Stimulated activated naive CD4-positive, alpha-beta T cell treated with Interleukin-2 at 50 U/mL for 16 hours (primary cell): ENCODE measurements around the gene KRT33A.
"Not testable (repeated sequence)": the region's sequence is repeated elsewhere in the genome, so short reads cannot be mapped to it uniquely, and the experiment has no call there.

Experiments used
- DNase-seq: peaks from one replicate; lab custom pipeline; 2025; lab: John Stamatoyannopoulos, UW

KRT33A gene

DNA sequence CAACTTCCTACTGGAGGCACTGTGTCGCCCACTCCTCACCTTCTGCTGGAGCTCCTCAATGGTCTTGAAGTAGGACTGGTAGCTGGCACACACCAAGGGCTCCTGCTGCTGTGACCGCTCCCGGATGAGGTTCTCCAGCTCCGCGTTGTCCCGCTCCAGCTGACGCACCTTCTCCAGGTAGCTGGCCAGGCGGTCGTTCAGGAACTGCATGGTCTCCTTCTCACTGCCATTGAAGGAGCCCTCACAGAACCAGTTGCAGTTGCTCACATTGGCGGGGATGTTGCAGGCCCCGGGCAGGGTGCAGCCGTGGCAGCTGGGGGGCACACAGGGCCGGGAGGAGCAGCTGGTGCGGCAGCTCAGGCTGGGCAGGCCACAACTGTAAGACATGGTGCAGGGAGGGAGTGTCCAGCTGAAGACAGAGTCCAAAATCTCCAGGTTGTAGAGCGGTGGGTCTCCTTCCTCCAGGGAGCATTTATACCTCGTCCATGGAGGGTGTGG is at the start of gene KRT33A:
TSS of gene KRT33A (minus strand) at position 448 of the 498 bp plus-strand sequence. CDS start at position 387, 61 bp downstream.
- not testable (repeated sequence) for DNase-seq

DNA sequence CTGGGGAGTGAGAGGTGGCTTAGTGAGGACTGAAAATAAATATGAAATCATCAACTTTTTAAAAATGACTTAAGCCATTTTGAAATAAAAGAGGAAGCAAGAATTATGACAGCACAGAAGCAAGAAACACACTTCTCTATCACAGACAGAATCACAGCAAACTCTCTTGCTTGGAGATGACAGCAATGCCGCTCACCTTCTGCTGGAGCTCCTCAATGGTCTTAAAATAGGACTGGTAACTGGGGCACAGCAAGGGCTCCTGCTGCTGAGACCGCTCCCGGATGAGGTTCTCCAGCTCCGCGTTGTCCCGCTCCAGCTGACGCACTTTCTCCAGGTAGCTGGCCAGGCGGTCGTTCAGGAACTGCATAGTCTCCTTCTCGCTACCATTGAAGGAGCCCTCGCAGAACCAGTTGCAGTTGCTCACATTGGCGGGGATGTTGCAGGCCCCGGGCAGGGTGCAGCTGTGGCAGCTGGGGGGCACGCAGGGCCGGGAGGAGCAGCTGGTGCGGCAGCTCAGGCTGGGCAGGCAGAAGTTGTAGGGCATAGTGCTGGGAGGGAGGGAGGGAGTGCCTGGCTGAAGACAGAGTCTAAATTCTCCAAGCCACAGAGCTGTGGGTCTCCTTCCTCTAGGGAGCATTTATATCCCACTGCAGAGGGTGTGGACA is 46.5 kb upstream of the KRT33A start, which contains the start of gene KRT31:
TSS of gene KRT31 (minus strand) at position 613 of the 665 bp plus-strand sequence. CDS start at position 544, 69 bp downstream.
- DNase-seq: no peak

DNA sequence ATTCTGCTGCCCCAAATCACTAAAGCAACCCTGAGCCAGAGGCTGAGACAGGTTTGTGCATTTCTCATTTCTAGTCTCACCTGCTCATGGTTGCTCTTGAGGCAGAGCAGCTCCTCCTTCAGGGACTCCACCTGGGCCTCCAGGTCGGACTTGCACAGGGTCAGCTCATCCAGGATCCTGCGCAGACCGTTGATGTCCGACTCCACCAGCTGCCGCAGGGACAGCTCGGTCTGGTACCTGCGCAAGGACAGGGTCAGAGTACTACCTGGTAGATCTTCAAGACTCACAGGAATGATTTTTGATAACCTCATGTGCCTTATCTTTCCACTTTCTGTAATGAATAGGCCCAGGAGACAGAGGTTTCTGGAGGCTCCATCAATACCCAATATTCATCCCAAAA is 45.7 kb upstream of the KRT33A start:
- no peak for DNase-seq

DNA sequence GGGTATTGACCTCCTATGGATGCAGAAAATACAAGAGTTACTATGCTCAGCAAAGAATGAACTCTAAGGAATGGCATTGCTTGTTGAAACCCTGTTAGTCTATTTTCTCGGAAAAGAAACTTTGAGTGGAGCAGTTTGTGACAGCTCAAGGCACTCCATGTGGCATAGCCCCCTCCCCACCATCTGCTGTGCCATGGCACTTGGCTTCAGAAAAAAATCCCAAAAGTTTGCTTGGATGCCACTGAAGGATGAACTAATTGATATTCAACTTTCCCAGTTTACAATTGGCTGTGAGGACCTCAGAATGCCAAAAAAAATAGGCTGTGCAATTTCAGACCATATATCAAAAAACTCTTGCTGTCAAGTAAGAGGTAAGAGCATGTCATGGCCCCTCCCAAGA is 45.0 kb upstream of the KRT33A start:
- DNase-seq: no peak

DNA sequence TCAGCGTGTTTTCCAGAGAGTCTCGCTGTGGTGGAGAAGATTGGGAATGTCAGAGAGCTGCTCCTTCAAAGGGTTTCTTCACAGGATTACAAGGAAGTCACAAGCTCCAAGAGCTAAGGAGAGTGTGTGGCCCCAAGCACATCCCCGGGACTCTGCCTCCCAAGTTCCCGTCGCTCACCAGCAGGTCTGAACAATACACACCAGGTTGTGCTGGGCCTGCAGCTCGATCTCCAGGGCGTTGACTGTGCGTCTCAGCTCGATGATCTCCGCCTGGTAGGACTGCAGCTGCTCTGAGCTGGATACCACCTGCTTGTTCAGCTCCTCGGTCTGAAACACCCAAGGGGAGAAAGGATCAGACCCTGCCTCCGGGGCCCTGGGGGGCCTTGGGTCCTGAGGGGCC is 44.4 kb upstream of the KRT33A start:
- not testable (repeated sequence) for DNase-seq

DNA sequence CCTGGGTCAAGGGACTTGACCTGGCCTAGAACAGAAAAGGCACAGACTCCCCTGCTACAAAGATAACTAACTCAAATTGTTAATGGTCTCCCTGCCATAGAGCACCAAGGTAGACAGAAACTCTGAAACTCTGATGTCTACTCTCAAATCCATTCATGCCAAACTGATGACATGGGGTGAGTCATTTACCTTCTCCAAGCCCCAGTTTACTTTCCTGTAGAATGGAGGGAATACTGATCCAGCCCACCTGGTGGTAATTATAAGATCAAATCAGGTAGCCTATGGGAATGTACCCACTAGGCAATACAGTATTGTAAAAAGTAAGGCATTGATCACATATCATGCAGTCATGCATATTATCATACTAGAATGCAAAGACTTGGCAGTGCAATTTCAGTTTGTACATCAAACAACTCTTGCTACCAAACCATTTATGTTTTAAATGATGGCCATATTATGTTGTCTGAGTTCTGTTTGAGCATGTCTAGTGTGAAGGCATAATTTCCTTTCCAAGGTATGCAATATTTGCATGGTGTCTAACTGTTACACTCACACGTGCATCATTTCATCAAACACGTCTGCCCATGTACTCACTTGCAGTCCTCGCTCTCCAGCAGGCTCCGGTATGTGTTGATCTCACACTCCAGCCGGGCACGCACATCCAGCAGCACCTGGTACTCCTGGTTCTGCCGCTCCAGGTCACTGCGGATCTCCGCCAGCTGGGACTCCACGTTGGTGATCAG is 43.8 kb upstream of the KRT33A start:
- no peak for DNase-seq

DNA sequence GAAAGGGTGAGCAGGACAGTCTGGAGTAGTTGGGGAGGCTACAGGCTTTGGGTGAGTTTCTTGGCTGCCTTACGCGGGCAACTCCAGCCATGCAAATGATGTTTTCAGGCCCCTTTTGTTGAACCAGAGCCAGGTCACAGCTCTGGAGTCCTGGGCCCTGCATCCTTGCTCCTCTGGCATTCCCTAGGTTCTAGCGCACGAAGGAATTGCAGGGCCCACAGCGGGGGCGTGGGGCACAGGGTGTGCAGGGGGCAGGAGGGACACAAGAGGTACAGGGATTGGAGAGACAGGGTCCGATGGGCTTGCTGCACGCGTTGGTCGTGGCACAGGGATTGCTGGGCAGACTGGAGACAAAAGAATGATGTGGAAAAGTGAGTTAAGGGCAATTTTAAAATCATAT is 43.2 kb upstream of the KRT33A start:
- DNase-seq: no peak

DNA sequence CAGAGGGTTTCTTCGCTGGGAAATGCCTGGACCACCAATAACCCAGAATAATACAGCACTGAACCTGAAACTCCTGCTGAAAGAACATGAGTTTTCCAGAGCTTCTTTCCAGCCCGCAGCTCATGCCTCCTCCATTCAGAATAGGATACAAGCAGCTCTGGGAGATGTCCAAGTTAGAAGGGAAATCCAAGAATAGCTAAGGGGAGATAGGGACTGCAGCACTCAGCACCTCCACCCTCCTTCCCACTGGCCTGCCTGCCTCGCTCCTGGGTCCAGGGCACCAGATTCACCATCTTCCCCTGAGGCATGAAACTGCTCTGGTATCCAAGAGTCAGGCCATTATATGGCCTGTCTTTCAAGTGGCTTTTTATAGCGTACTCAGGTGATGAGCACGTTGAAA is 42.7 kb upstream of the KRT33A start:
- no peak for DNase-seq

DNA sequence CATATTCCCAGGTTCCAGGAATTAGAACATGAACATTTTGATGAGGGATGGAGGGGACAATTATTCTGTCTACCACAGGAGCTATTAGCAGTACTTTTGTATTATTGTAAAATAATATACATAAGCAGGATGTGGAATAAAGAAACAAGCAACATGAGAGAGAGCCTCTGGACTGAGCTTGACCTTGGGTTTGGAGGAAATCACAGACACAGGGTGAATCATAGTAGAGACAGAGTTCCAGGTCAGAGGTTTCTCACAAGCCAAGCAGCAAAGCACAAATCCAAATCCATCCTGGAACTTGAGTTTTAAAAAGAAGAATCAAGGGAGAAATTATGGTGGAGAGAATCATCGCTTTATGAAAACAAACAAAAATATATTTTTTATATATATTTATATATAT is 41.6 kb upstream of the KRT33A start:
- DNase-seq: no peak

DNA sequence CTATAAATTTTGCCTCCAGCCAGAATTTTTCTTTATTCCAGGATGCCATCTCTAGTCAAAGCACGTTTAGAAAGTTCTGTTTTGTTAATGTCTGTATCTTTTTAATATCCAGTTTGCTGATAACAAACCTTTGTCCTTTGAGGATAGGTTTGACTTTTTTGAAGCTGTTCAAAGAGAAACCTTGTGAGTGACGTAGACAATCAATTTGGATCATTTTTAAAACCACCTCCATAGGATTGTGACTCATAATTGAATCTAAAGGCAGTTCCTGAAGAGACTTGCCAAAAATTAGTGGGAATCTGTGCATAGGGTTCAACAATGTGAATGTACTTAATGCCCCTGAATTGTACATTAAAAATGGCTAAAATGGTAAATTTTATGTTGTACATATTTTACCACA is 40.9 kb upstream of the KRT33A start:
- no peak for DNase-seq

DNA sequence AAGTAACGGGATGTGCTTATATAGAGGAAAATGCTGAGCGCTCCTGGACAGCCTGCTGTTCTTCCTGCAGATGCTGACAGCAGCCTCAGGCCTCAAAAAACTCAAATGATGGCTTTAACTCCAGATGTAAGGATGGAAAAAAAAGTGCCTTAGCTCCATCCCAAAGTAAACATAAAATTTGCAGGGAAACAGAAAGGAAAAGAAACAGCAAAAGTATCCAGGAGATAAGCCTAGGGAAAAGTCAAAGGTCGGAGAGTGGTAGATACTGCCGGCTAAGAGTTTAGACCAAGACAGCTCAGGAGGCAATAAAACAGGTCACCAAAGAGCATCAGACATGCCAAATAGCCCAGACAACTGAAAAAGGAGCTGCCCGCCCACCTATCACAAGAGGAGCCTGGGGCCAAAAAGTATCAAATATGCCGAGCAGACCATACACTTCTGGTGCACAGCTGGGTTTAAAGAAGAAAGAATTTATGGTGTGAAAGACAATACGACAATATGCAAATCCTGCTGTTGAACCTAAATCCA is 39.8 kb upstream of the KRT33A start:
- no peak for DNase-seq

DNA sequence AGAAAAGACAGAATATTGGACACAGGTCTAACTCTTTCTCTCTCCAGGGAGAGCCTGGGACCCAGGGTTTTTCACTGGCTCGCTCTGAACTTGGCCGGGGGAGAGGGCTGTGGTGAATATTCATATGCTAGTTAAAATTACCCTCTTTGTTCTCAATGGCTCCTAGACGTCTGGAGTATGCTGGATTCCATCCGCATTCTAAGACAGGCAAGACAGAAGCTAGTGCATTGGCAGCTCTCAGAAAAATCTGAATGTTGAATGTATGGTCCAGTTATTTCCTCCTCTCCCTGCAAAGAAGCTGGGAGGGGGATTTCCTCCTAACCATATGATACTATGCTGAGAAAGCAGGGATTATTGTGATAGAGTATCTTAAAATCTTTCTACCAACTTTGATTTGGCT is 37.0 kb upstream of the KRT33A start:
- no peak for DNase-seq

DNA sequence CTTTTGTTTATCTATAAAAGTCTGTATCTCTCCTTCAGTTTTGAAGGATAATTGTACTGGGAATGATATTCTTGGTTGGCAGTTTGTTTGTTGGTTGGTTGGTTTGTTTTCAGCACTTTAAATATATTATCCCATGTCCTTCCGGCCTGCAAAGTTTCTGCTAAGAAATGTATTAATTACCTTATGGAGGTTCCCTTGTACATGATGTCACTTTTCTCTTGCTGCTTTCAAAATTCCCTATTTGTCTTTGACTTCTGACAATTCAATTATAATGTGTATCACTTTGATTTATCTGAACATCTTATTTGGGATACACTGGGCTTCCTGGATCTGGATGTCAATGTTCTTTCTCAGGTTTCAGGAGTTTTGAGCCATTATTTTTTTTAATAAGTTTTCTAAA is 35.6 kb upstream of the KRT33A start:
- DNase-seq: no peak

DNA sequence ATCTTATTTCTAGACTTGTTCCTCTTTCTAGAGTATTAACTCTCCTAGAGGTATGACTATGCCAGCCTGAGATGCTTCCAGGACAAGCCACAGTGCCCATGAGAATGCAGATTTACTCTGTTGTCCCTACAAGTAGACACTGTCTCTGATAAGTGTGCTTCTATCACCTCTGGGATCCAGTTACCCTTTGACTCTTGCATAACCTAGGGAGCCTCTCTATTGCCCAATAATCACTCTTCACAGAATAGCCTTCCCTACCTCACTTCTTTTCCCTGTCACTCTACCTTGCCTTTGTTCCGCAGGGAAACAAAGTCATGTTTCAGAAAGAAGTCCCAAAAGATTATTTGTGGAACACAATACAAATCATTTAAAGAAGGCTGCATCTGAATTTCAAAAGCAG is 33.1 kb upstream of the KRT33A start:
- no peak for DNase-seq

DNA sequence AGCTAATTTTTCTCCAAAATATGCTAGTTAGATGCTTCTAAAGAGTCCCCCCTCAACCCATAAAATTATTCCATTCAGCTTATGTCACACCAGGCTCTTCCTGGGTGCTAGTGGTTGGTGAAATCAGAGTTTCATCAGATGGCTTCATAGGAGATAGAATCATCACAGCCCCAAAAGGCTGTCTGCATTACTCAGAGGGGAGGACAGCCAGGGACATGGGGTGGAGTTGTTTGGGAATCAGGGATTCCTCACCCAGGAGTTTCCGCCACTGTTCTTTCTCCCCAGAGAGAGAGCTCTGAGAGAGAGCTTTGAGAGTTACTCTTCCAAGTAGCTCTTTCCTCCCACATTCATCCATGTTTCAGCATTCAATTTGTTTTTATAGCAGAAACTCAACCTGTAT is 31.8 kb upstream of the KRT33A start:
- DNase-seq: no peak

DNA sequence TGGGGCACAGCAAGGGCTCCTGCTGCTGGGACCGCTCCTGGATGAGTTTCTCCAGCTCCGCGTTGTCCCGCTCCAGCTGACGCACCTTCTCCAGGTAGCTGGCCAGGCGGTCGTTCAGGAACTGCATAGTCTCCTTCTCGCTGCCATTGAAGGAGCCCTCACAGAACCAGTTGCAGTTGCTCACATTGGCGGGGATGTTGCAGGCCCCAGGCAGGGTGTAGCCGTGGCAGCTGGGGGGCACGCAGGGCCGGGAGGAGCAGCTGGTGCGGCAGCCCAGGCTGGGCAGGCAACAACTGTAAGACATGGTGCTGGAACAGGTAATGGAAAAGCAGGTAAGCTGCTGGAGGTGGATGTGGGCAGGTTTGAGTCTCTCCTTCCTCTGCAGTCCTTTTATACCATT is 31.3 kb upstream of the KRT33A start, which contains the start of gene KRT34:
TSS of gene KRT34 (minus strand) at position 364 of the 400 bp plus-strand sequence. CDS start at position 304, 60 bp downstream.
- not testable (repeated sequence) for DNase-seq

DNA sequence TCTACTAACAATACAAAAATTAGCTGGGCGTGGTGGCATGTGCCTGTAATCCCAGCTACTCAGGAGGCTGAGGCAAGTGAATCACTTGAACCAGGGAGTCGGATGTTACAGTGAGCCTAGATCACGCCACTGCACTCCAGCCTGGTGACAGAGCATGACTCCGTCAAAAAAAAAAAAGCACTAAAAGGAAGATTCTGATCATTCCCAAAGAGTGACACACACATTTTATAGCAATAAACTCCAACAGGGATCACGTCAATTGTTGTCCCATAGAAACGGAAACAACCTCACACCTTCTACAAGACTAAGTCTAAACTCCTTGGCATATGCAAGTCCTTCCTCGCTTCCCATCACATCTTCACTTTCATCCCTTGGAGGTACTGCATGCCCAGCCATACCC is 29.5 kb upstream of the KRT33A start:
- DNase-seq: not testable (repeated sequence)

DNA sequence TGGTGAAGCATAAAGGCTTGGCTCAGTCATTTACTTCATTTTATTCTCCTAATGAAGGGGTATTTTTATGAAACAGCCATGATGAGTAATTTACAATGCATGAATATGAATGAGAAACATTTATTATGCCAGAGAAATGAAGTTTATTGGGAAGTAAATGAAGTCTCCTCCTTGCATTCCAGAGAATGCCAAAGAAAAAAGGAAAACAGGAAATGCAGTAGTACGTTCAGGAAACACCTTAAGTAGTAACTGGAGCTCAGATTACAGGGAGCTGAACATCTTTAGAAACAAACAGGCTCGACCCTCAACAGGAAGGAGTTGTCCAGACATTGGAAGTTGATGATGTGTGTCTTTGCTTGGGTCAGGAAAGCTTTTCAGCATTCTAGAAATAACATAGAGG is 26.9 kb upstream of the KRT33A start:
- no peak for DNase-seq

DNA sequence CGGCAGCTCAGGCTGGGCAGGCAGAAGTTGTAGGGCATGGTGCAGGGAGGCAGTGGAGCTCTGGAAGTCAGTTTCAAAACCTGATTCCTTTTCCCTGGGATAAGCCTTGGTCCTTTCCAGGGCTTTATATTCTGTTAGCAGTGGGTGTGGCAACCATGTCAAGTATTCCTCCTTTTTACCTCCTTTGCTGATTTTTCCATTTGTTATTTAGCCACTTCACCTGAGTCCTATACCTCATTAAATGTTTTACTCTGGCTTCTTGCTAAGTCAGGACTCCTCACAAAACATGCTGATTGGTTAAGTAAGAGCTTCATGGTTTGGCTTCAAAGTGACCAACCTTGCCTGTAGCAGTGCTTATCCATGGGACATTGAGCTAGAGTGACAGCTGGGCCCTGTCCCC is 19.1 kb upstream of the KRT33A start, which contains the start of gene KRT33B:
TSS of gene KRT33B (minus strand) at position 101 of the 400 bp plus-strand sequence. CDS start at position 38, 63 bp downstream.
- DNase-seq: no peak

DNA sequence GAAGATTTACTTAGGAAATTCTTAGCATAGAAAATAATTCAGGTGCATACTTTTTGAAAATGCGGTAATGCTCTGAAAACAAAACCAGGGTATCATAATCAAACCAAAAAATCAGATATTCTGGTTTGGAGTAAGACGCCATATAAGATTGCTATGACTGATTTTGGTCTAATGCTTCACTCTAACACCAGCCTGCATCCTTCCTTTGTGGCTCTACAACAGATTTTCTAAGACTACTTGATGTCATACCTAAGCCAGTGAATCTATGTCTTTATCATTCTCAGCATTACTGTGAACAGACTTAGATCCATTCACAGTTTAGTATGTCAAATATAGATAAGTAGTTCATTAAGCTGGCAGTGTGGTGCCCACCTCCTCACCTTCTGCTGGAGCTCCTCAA is 18.4 kb upstream of the KRT33A start:
- DNase-seq: no peak

DNA sequence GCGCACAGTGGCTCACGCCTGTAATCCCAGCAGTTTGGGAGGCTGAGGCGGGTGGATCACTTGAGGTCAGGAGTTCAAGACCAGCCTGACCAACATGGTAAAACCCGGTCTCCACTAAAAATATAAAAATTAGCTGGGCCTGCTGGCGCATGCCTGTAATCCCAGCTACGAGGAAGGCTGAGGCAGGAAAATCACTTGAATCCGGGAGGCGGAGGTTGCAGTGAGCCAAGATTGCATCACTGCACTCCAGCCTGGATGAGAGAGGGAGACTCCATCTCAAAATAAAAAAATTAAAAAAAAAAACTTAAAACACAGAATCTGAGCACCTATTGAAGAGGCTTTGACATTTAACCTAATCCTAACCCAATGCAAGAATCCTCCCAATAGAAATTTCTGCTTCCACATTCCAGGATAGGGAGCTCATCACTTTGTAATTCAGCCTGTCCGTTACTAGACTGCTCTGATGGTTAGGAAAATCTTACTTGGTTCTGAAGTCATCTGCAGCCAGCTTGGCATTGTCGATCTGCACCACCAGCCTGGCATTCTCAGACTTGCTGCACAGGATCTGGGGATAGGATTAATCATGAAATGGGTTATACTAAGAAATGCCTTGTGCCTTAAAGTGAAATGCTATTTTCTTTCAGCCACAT is 16.9 kb upstream of the KRT33A start:
- no peak for DNase-seq

DNA sequence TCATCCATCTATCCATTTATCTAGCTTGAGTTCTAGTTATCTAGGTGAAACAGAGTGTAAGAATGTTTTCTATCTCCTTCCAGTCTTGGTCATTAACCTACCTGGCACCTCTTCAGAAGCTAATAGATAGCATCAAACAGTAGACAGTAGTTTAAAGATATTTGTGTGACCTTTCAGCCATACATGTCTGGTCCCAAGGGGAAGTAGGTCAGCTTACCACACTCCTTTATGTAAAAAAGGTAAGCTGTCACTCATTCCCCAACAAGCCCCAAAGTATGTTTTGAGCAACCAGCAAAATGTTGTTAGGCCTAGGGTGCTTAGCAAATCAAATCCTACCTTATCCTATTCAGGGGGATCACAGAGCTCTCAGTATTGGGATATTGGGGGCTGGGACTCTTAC is 15.4 kb upstream of the KRT33A start:
- no peak for DNase-seq
